IMR-90 (cell line): ENCODE measurements around the gene FAAH2. TPM values are rescaled to one million over a fixed set of nuclear protein-coding genes. Genes with fewer than 3 reads are reported as not detected.

Experiments used
- ATAC-seq: fragments of 200-7000 bp; cut with Tn5 transposase; 2 replicates; pipeline ENCODE4 v1.9.1; 2020; ENCODE audit warnings: low read depth, mild to moderate bottlenecking, moderate library complexity
- BruUV-seq: library from RNA; stranded (reverse); fragments of 400-500 nt; replicated peaks from 2 replicates; lab custom pipeline; 2021; lab: Mats Ljungman, UMichigan
- CTCF ChIA-PET: fragments of 300-600 bp; formaldehyde crosslinking; extraction: SDS; loops from one replicate; lab custom pipeline; 2021; ENCODE audit warnings: antibody characterized with exemption; lab: Yijun Ruan, JAX
- POLR2A ChIA-PET: fragments of 300-600 bp; sonication (Branson Sonifier 250); formaldehyde crosslinking; loops from one replicate; lab custom pipeline; 2022; ENCODE audit warnings: antibody characterized with exemption; ENCODE audit not compliant: unreplicated experiment; lab: Charles Lee
- DNase-seq: peaks from one replicate; pipeline ENCODE4 v3.0.0; 2013
- H2AFZ ChIP-seq: replicated peaks from 2 replicates; pipeline ENCODE3; 2013; ENCODE audit warnings: low read length, mild to moderate bottlenecking; ENCODE audit not compliant: poor library complexity
- H2AK5ac ChIP-seq: 2 replicates; pipeline ENCODE4 v1.6.1; 2013; ENCODE audit warnings: low read depth, low read length, inconsistent platforms
- H2AK9ac ChIP-seq: replicated peaks from 2 replicates; pipeline ENCODE3; 2013; ENCODE audit warnings: mild to moderate bottlenecking, low read depth, low read length, moderate library complexity; ENCODE audit not compliant: poor library complexity
- H2BK120ac ChIP-seq: 2 replicates; pipeline ENCODE4 v1.6.1; 2013; ENCODE audit warnings: low read depth, low read length, inconsistent platforms
- H2BK15ac ChIP-seq: 3 replicates; pipeline ENCODE4 v1.6.1; 2013; ENCODE audit warnings: low read depth, low read length, inconsistent platforms
- H2BK20ac ChIP-seq: 2 replicates; pipeline ENCODE4 v1.6.1; 2013; ENCODE audit warnings: low read depth, mild to moderate bottlenecking, inconsistent platforms, low read length, moderate library complexity
- H2BK5ac ChIP-seq: 2 replicates; pipeline ENCODE4 v1.6.1; 2013; ENCODE audit warnings: mild to moderate bottlenecking, low read depth, low read length, inconsistent platforms; ENCODE audit not compliant: poor library complexity, severe bottlenecking
- H3K14ac ChIP-seq: replicated peaks from 2 replicates; pipeline ENCODE4 v1.6.1; 2013; ENCODE audit warnings: low read depth, low read length, inconsistent platforms
- H3K18ac ChIP-seq: 2 replicates; pipeline ENCODE4 v1.6.1; 2013; ENCODE audit warnings: low read depth, low read length, control low read depth
- H3K23ac ChIP-seq: 2 replicates; pipeline ENCODE4 v1.6.1; 2013; ENCODE audit warnings: low read depth, low read length, inconsistent platforms
- H3K27ac ChIP-seq: 2 replicates; pipeline ENCODE4 v1.5.1; 2013; ENCODE audit warnings: mild to moderate bottlenecking, control low read depth, low read length; ENCODE audit not compliant: insufficient read depth
- H3K27me3 ChIP-seq: 2 replicates; pipeline ENCODE4 v1.6.1; 2013; ENCODE audit warnings: low read length; ENCODE audit not compliant: control insufficient read depth, insufficient read depth
- H3K36me3 ChIP-seq: 2 replicates; pipeline ENCODE4 v1.6.1; 2013; ENCODE audit warnings: low read length, mixed read lengths; ENCODE audit not compliant: control insufficient read depth, insufficient read depth
- H3K4ac ChIP-seq: 2 replicates; pipeline ENCODE4 v1.6.1; 2013; ENCODE audit warnings: low read depth, low read length, inconsistent platforms
- H3K4me1 ChIP-seq: 2 replicates; pipeline ENCODE4 v1.6.1; 2013; ENCODE audit warnings: low read length, mixed read lengths; ENCODE audit not compliant: control insufficient read depth, insufficient read depth
- H3K4me2 ChIP-seq: 2 replicates; pipeline ENCODE4 v1.6.1; 2013; ENCODE audit warnings: low read depth, mild to moderate bottlenecking, control low read depth, low read length, moderate library complexity
- H3K4me3 ChIP-seq: 2 replicates; pipeline ENCODE4 v1.5.1; 2013; ENCODE audit warnings: low read depth, mild to moderate bottlenecking, control low read depth, low read length, moderate library complexity; ENCODE audit not compliant: insufficient read depth
- H3K56ac ChIP-seq: 2 replicates; pipeline ENCODE4 v1.6.1; 2013; ENCODE audit warnings: low read length, inconsistent platforms; ENCODE audit not compliant: insufficient read depth; ENCODE audit errors: extremely low read depth
- H3K79me1 ChIP-seq, 2 experiments: 2 replicates each; pipeline ENCODE4 v1.6.1; 2013; ENCODE audit warnings: low read length in 2 of 2, inconsistent platforms in 1 of 2, low read depth in 1 of 2
- H3K9ac ChIP-seq: 2 replicates; pipeline ENCODE4 v1.6.1; 2013; ENCODE audit warnings: low read depth, low read length, control low read depth
- H3K9me1 ChIP-seq: 2 replicates; pipeline ENCODE4 v1.6.1; 2013; ENCODE audit warnings: low read length, inconsistent platforms; ENCODE audit not compliant: insufficient read depth
- H3K9me3 ChIP-seq: 2 replicates; pipeline ENCODE4 v1.6.1; 2013; ENCODE audit warnings: low read length; ENCODE audit not compliant: control insufficient read depth, insufficient read depth
- H4K20me1 ChIP-seq: 2 replicates; pipeline ENCODE4 v1.6.1; 2013; ENCODE audit warnings: low read length, inconsistent platforms; ENCODE audit not compliant: insufficient read depth
- H4K5ac ChIP-seq: 2 replicates; pipeline ENCODE4 v1.6.1; 2013; ENCODE audit warnings: mild to moderate bottlenecking, low read depth, low read length, control low read depth
- H4K8ac ChIP-seq, 2 experiments: 2 replicates each; pipeline ENCODE4 v1.6.1; 2013; ENCODE audit warnings: low read depth in 2 of 2, low read length in 2 of 2, control low read depth in 1 of 2, inconsistent platforms in 1 of 2
- H4K91ac ChIP-seq: 2 replicates; pipeline ENCODE4 v1.6.1; 2013; ENCODE audit warnings: low read depth, low read length, inconsistent platforms; ENCODE audit not compliant: insufficient read depth
- MAFK ChIP-seq: IDR thresholded peaks from 2 replicates; pipeline ENCODE4 v1.6.1; 2012; ENCODE audit warnings: low read depth, low read length, improper control_type of control experiment
- WGBS, 2 experiments: methylation state at CpG; one replicate each; pipeline versions ENCODE4 v1.1.5 to v1.1.7; 2013; ENCODE audit warnings: missing lambda C conversion rate in 2 of 2; ENCODE audit not compliant: insufficient read length in 1 of 2; ENCODE audit errors: extremely low coverage in 2 of 2; 5-methylcytosine and 5-hydroxymethylcytosine counted together
- dilution Hi-C: fragments of 300-500 bp; cut with HindIII; formaldehyde crosslinking; loops from one replicate; pipeline ENCODE4 v1.14.3; 2018; ENCODE audit warnings: low sequenced_read_pairs; ENCODE audit not compliant: unreplicated experiment
- in situ Hi-C: fragments of 300-500 bp; cut with MboI; formaldehyde crosslinking; loops from 3 replicates; pipeline ENCODE4 v1.14.3; 2019; ENCODE audit warnings: low sequenced_read_pairs, inconsistent platforms, mixed read lengths
- intact Hi-C: fragments of 100-400 bp; cut with micrococcal nuclease; formaldehyde crosslinking; loops from 2 replicates; pipeline ENCODE4 v1.10.0; 2022
- polyA plus RNA-seq, 3 experiments: library from polyadenylated mRNA; depleted of rRNA; stranded (reverse); fragments of >200 nt; gene quantifications; 2 replicates each; pipeline ENCODE4 v1.2.3, GENCODE V29; 2012; ENCODE audit warnings: low replicate concordance in 1 of 3
- total RNA-seq: library from RNA; depleted of rRNA; stranded (reverse); fragments of >200 nt; gene quantifications from 2 replicates; pipeline ENCODE4 v1.2.3, GENCODE V29; 2012
- TF ChIP-seq, protein P1 (sequence below): conservative IDR thresholded peaks from 2 replicates; pipeline ENCODE4 v1.5.1; 2012; ENCODE audit warnings: mild to moderate bottlenecking, low read depth, low read length, improper control_type of control experiment

The FAAH2 gene
- total and polyA plus RNA-seq, 2 of the 4 experiments (the other 2 are of a cell fraction), result not detected

DNA sequence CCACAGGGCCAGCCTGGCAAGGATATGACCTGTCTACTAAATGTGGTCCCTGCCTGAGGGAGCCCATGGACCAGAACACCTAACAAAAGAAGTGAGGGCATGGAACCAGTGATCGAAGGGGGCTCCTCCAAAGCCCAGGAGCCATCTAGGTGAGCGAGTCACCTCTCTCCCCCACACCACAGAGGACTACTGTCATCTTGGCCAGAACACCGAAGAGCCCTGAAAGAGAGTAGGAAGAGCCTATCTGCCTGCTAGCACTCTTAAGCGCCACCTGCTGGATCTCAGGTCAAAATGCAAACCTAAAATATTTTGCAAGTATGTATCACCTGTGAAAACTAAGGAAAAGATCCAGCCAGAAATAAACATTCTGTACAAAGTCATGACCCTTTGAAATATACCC, 167.4 kb downstream of the FAAH2 start:
- Histone ChIP-seq H3K4me3 (no peak overlapping the region), H3K27me3 (no peaks in the 10 kb centered on the region), H2AK9ac (no peak overlapping the region), H2BK5ac (no peak overlapping the region), H2AK5ac (no peak overlapping the region), H3K27ac (no peak overlapping the region), H3K56ac (no peak overlapping the region), H3K9me3 (peaks cover 5% of the 10 kb centered on the region), H4K5ac (no peak overlapping the region), H3K23ac (no peak overlapping the region), H2BK20ac (no peak overlapping the region), H4K91ac (no peak overlapping the region), H3K36me3 (no peaks in the 10 kb centered on the region), H3K4me2 (no peak overlapping the region), H3K18ac (no peak overlapping the region), H2AFZ (peak overlapping the region; percentile 19), H4K20me1 (no peaks in the 10 kb centered on the region), H2BK120ac (no peak overlapping the region), H3K79me1 (no peaks in the 10 kb centered on the region), H3K4ac (no peak overlapping the region), H4K8ac (no peak overlapping the region), H3K14ac (no peak overlapping the region), H3K4me1 (no peaks in the 10 kb centered on the region), H3K9ac (no peak overlapping the region), H2BK15ac (no peak overlapping the region), H3K9me1 (no peaks in the 10 kb centered on the region)
- DNase-seq (peak; percentile 4), ATAC-seq (no peak)
- TF ChIP-seq, protein P1, sequence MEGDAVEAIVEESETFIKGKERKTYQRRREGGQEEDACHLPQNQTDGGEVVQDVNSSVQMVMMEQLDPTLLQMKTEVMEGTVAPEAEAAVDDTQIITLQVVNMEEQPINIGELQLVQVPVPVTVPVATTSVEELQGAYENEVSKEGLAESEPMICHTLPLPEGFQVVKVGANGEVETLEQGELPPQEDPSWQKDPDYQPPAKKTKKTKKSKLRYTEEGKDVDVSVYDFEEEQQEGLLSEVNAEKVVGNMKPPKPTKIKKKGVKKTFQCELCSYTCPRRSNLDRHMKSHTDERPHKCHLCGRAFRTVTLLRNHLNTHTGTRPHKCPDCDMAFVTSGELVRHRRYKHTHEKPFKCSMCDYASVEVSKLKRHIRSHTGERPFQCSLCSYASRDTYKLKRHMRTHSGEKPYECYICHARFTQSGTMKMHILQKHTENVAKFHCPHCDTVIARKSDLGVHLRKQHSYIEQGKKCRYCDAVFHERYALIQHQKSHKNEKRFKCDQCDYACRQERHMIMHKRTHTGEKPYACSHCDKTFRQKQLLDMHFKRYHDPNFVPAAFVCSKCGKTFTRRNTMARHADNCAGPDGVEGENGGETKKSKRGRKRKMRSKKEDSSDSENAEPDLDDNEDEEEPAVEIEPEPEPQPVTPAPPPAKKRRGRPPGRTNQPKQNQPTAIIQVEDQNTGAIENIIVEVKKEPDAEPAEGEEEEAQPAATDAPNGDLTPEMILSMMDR, result peak; percentile 37
- no peak for TF ChIP-seq MAFK
- WGBS, 2 experiments, result no CpG with 5 or more reads among the region's 4 CpGs
- in situ Hi-C loops, result no loop called here
- dilution Hi-C loops, result no loop called here
- BruUV-seq, result no TSS peak
- ChIA-PET POLR2A (no interaction called here), CTCF (no interaction called here)
- intact Hi-C loops, result loop anchor here (5.0 kb wide), 1 partner anchor 297 kb away; no protein-coding TSS in a partner anchor
